GM12801 (cell line): ENCODE data around the gene EMSY.

Experiments
- TF ChIP-seq, protein P1 (sequence below): IDR thresholded peaks from one replicate; pipeline ENCODE4 v1.5.1; 2011; ENCODE audit warnings: control low read depth; ENCODE audit not compliant: insufficient read length; ENCODE audit errors: extremely low read depth

The EMSY gene

GRCh38 chr11:76553554-76554476 is 109.0 kb downstream of the EMSY start:
- TF ChIP-seq, protein P1, sequence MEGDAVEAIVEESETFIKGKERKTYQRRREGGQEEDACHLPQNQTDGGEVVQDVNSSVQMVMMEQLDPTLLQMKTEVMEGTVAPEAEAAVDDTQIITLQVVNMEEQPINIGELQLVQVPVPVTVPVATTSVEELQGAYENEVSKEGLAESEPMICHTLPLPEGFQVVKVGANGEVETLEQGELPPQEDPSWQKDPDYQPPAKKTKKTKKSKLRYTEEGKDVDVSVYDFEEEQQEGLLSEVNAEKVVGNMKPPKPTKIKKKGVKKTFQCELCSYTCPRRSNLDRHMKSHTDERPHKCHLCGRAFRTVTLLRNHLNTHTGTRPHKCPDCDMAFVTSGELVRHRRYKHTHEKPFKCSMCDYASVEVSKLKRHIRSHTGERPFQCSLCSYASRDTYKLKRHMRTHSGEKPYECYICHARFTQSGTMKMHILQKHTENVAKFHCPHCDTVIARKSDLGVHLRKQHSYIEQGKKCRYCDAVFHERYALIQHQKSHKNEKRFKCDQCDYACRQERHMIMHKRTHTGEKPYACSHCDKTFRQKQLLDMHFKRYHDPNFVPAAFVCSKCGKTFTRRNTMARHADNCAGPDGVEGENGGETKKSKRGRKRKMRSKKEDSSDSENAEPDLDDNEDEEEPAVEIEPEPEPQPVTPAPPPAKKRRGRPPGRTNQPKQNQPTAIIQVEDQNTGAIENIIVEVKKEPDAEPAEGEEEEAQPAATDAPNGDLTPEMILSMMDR = no peak

DNA sequence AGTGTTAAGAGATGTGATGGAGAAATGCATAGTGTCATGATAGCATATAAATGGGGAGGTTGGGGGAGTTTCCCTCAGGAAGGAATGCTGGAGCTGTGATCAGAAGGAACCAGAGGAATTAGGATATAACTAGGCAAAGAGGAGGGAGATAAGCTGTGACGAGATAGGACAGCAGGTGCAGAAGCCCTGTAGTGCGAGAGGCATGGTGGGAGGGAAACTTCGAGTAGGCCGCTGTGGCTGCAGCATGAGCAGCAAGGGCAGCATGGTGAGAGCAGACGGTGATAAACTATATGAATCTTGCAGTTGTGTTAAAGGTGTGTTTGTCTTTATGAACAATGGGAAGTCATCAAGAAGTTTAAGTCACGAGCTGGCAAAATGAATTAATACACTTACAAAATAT is 109.9 kb downstream of the EMSY start:
- TF ChIP-seq, protein P1 = no peak

DNA sequence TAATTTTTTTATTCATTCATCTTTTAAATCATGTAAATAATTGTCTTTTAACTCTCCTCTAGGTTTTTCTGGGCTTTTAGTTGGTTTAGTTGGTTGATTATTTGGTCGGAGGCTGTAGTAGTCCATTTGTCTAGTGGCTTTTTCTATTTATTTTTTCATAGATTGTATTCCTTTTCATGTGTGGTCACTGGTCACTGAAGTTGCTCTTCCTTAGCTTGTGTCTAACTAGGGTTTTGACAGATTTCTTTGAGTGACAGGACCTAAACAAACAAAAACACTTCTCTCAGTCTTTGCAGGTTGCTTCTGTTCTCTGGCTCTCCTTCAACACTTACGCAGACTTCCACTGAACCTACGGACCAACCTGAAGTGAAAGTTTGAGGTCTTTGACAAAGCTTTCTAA is 112.6 kb downstream of the EMSY start:
- TF ChIP-seq, protein P1 = no peak

DNA sequence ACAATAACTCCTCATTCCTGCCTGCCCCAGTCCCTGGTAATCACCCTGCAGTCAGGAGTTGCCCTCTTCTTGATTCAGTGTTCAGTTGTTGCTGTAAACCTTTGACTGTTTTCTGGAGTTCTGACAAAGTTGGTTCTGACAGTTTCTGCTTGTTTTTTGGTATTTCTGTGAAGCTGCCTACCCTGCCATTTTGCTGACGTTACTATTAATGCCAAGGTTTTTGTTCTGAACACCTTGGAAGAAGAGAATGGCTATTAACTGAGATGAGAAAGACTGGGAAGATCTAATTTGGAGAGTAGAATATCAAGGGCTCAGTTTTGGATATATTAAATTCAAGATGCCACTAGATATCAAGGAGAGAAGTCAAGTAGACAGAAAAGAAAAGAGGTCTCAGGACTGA is 113.7 kb downstream of the EMSY start:
- TF ChIP-seq, protein P1 = no peak

- TF ChIP-seq, protein P1 = no peak
These were observed 114.1 kb downstream of the EMSY start for GRCh38 chr11:76558891-76559290.

- TF ChIP-seq, protein P1 = no peak
These were observed 114.5 kb downstream of the EMSY start for GRCh38 chr11:76559346-76559745.

DNA sequence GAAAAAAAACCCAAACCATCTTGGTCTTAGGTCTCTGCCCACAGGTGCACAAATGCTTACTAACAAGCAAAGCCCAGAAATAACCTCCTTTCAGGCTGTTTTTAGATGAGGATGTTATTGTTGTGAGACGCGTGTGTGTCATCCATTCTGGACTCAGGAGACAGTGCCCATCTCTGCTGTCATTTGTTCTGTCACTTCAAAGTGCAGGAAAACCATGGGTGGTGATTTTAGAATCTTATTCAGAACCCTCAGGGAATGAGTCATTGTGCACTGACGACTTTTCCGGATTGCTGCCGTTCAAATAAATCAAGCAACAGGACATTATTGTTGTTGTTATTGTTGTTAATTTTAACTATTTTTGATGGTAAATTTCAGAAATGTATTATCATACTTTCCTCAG is 115.4 kb downstream of the EMSY start:
- TF ChIP-seq, protein P1 = no peak
